Epithelial cell of esophagus (primary cell): ENCODE measurements around the gene TMEM39B.
"Not testable (repeated sequence)": the region's sequence is repeated elsewhere in the genome, so short reads cannot be mapped to it uniquely, and the experiment has no call there.

Experiments
- DNase-seq: peaks from one replicate; pipeline ENCODE4 v3.0.0; 2010; ENCODE audit warnings: low read depth
- H3K4me3 ChIP-seq: 2 replicates; pipeline ENCODE4 v1.5.1; 2011; ENCODE audit warnings: mild to moderate bottlenecking, low read length, control low read depth
- CTCF ChIP-seq: IDR thresholded peaks from 2 replicates; pipeline ENCODE4 v1.5.1; 2011; ENCODE audit warnings: low read depth, mild to moderate bottlenecking, low read length, control low read depth, inconsistent platforms; ENCODE audit not compliant: insufficient read depth; ENCODE audit errors: missing control alignments

Gene TMEM39B

DNA sequence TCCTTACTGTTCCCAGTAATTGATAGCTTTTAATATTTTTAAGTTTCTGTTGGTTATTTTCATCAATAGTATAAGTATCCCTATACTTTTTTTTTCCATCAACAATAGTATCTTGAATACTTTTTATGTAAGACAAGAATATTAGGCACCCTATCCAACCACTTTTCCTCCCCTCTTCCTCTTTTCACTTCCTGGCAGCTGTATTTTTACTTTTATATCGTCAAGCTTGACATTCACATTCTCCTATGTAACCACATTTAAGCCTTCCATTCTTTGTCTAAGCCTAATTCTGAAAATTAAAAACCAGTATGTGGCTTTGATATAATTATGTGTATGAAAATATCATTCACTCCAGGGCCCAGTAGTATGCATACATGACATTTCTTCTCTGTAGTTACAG is 9.3 kb downstream of the TMEM39B start:
- H3K4me3 ChIP-seq: no peak overlapping the region
- no peak for DNase-seq
- no peak for TF ChIP-seq CTCF

DNA sequence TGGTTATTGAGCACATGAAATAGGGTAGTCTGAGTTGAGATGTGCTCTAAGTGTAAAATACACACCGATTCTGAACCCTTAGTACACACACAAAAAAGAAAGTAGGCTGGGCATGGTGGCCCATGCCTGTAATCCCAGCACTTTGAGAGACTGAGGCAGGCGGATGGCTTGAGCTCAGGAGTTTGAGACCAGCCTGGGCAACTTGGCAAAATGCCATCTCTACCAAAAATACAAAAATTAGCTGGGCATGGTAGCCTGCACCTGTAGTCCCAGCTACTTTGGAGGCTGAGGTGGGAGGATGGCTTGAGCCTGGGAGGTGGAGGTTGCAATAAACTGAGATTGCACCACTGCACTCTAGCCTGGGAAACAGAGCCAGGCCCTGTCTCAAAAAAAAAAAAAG is 13.6 kb downstream of the TMEM39B start:
- not testable (repeated sequence) for DNase-seq, H3K4me3 ChIP-seq

- no peak overlapping the region for H3K4me3 ChIP-seq
- DNase-seq: no peak
- TF ChIP-seq CTCF: no peak
Observed at GRCh38 chr1:32091176-32091575, 18.4 kb downstream of the TMEM39B start.

DNA sequence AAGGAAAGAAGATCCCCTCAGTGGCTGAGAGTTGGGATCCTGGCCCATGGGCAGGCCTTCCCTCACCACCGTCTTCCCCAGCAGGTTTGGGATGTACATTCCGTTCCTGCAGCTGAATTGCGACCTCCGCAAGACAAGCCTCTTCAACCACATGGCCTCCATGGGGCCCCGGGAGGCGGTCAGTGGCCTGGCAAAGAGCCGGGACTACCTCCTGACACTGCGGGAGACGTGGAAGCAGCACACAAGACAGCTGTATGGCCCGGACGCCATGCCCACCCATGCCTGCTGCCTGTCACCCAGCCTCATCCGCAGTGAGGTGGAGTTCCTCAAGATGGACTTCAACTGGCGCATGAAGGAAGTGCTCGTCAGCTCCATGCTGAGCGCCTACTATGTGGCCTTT is 18.9 kb downstream of the TMEM39B start:
- no peak overlapping the region for H3K4me3 ChIP-seq
- TF ChIP-seq CTCF: no peak
- DNase-seq: no peak

DNA sequence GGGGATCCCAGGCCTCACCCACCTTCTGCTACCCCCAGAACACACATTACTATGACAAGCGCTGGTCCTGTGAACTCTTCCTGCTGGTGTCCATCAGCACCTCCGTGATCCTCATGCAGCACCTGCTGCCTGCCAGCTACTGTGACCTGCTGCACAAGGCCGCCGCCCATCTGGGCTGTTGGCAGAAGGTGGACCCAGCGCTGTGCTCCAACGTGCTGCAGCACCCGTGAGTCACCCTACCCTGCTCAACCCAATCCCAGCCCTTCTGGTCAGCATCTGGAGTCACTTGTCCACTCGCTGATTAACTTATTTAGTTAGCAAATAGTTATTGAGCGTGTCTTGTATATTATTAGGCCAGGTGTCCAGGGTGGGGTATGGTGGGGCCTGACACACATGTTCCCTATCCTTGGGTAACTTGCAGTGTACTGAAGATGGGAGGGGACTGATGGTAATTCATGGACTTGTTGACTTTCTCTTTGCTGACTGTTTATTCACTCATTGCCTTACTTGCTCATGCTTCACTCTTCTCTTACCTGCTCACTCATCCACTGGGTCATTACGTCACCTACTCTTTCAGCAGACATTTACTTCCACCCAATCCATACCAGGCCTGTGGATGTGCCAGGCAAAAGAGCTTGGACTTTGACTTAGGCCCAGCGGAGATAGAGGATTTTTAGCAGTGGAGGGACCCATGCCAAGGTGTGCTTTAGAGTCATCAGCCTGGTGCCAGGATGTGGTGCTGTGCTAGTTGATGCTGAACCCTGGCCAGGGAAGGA is 22.2 kb downstream of the TMEM39B start:
- peak; percentile 72 for DNase-seq
- TF ChIP-seq CTCF: no peak
- H3K4me3 ChIP-seq: no peak overlapping the region

DNA sequence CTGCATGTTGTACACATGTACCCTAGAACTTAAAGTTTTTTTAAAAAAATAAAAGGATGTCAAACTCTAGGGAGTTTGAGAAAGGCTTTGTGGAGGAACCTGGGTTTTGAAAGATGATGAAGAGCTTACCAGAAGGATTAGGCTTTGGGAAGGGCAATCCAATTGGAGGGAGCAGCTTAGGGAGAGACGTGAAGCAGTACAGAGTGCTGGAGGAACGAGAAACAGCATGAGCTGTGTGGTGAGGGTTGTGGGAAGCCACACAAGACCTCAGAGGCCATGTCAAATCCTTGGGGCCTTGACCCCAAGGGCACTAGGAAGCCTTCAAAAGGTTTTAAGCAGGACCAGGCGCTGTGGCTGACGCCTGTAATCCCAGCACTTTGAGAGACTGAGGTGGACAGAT is 26.7 kb downstream of the TMEM39B start:
- no peak overlapping the region for H3K4me3 ChIP-seq
- no peak for TF ChIP-seq CTCF
- no peak for DNase-seq

GRCh38 chr1:32100359-32100758 is 27.6 kb downstream of the TMEM39B start:
- no peak overlapping the region for H3K4me3 ChIP-seq
- no peak for DNase-seq
- TF ChIP-seq CTCF: no peak
